SK-N-SH (cell line): ENCODE results near the gene TLE6. TPM values are rescaled to one million over a fixed set of nuclear protein-coding genes. Genes with fewer than 3 reads are reported as not detected.

Experiments
- CTCF ChIA-PET: fragments of 300-600, 350-600 bp; formaldehyde crosslinking; extraction: SDS; loops from one replicate; lab custom pipeline; 2021; lab: Yijun Ruan, JAX
- POLR2A ChIA-PET: fragments of 350-600 bp; sonication (Branson Sonifier 250); formaldehyde crosslinking; extraction: SDS; loops from one replicate; lab custom pipeline; 2020; ENCODE audit warnings: antibody characterized with exemption, inconsistent platforms; lab: Yijun Ruan, JAX
- DNase-seq: peaks from one replicate; pipeline ENCODE4 v3.0.0; 2012
- H2AFZ ChIP-seq: fragments of 200-600 bp; sonication (generic); 2 replicates; pipeline ENCODE4 v1.8.1; 2016; ENCODE audit warnings: antibody characterized with exemption, mild to moderate bottlenecking, low read depth
- H3F3A ChIP-seq: fragments of 200-600 bp; sonication (generic); replicated peaks from 2 replicates; pipeline ENCODE3; 2016; ENCODE audit warnings: antibody characterized with exemption, mild to moderate bottlenecking; ENCODE audit not compliant: insufficient read depth
- H3K27ac ChIP-seq, 2 experiments: fragments of 200-500 bp in 1 of 2; fragments of 200-600 bp in 1 of 2; sonication (Bioruptor generic) in 1 of 2; sonication (generic), shearing (Covaris generic) in 1 of 2; 2 replicates each; pipeline versions ENCODE4 v1.5.1 to v1.6.1; 2014 to 2016; ENCODE audit warnings: low read depth in 2 of 2, inconsistent platforms in 1 of 2, low read length in 1 of 2, mild to moderate bottlenecking in 1 of 2, mixed read lengths in 1 of 2
- H3K27me3 ChIP-seq: fragments of 200-600 bp; sonication (generic), shearing (Covaris generic); 2 replicates; pipeline ENCODE4 v1.6.1; 2016; ENCODE audit warnings: mixed run types; ENCODE audit not compliant: insufficient read depth
- H3K36me3 ChIP-seq, 2 experiments: fragments of 200-500 bp in 1 of 2; fragments of 200-600 bp in 1 of 2; sonication (Bioruptor generic) in 1 of 2; sonication (generic) in 1 of 2; replicated peaks in 1 of 2; 2 replicates each; pipeline versions ENCODE3 to v1.5.1; 2014 to 2016; ENCODE audit warnings: low read length in 1 of 2, mild to moderate bottlenecking in 1 of 2; ENCODE audit not compliant: insufficient read depth in 2 of 2, control insufficient read depth in 1 of 2
- H3K4me1 ChIP-seq, 2 experiments: fragments of 200-500 bp in 1 of 2; fragments of 200-600 bp in 1 of 2; sonication (Bioruptor generic) in 1 of 2; sonication (generic), shearing (Covaris generic) in 1 of 2; 2 replicates each; pipeline versions ENCODE4 v1.5.1 to v1.6.1; 2014 to 2016; ENCODE audit warnings: low read depth in 1 of 2, low read length in 1 of 2, mixed run types in 1 of 2; ENCODE audit not compliant: insufficient read depth in 2 of 2, control insufficient read depth in 1 of 2
- H3K4me2 ChIP-seq: fragments of 200-600 bp; sonication (generic), shearing (Covaris generic); 2 replicates; pipeline ENCODE4 v1.6.1; 2017; ENCODE audit warnings: mixed run types
- H3K4me3 ChIP-seq, 2 experiments: fragments of 200-500 bp in 1 of 2; fragments of 200-600 bp in 1 of 2; sonication (Bioruptor generic) in 1 of 2; sonication (generic), shearing (Covaris generic) in 1 of 2; 2 replicates each; pipeline versions ENCODE4 v1.5.1 to v1.8.1; 2014 to 2016; ENCODE audit warnings: low read depth in 2 of 2, inconsistent platforms in 1 of 2, low read length in 1 of 2, mild to moderate bottlenecking in 1 of 2, mixed read lengths in 1 of 2, moderate library complexity in 1 of 2
- H3K79me2 ChIP-seq: fragments of 200-600 bp; sonication (generic); 2 replicates; pipeline ENCODE4 v1.8.1; 2017; ENCODE audit warnings: mild to moderate bottlenecking; ENCODE audit not compliant: insufficient read depth
- H3K9ac ChIP-seq: fragments of 200-600 bp; sonication (generic); 2 replicates; pipeline ENCODE4 v1.6.1; 2017; ENCODE audit warnings: mixed run types
- H3K9me2 ChIP-seq: fragments of 200-600 bp; sonication (generic); 2 replicates; pipeline ENCODE4 v1.6.1; 2017; ENCODE audit warnings: mixed run types
- H3K9me3 ChIP-seq: fragments of 200-600 bp; sonication (generic); 2 replicates; pipeline ENCODE4 v1.6.1; 2017; ENCODE audit warnings: mixed run types, mild to moderate bottlenecking, moderate library complexity
- H4K20me1 ChIP-seq: fragments of 200-600 bp; sonication (generic); 2 replicates; pipeline ENCODE4 v1.6.1; 2017; ENCODE audit warnings: mild to moderate bottlenecking, mixed run types; ENCODE audit not compliant: insufficient read depth
- EP300 ChIP-seq, 2 experiments: IDR thresholded peaks; 2 replicates each; pipeline versions ENCODE4 v1.4.0 to v1.6.1; 2012; ENCODE audit warnings: borderline replicate concordance in 1 of 2, low read depth in 1 of 2, low read length in 1 of 2
- FOSL2 ChIP-seq: IDR thresholded peaks from 2 replicates; pipeline ENCODE4 v1.4.0; 2012; ENCODE audit warnings: low read depth, mild to moderate bottlenecking, moderate library complexity, borderline replicate concordance
- FOXJ3 ChIP-seq: sonication (generic); formaldehyde crosslinking; IDR thresholded peaks from 2 replicates; pipeline ENCODE4 v1.5.1; 2020; ENCODE audit warnings: mild to moderate bottlenecking, missing genetic modification reagents
- GABPA ChIP-seq: IDR thresholded peaks from 2 replicates; pipeline ENCODE4 v1.4.0; 2012; ENCODE audit warnings: low read depth, mild to moderate bottlenecking
- GATA2 ChIP-seq: sonication (generic); formaldehyde crosslinking; IDR thresholded peaks from 2 replicates; pipeline ENCODE4 v1.5.0; 2020; ENCODE audit warnings: mild to moderate bottlenecking, missing genetic modification reagents
- MEF2A ChIP-seq: IDR thresholded peaks from 2 replicates; pipeline ENCODE4 v1.4.0; 2012; ENCODE audit warnings: low read depth, borderline replicate concordance
- MXI1 ChIP-seq: IDR thresholded peaks from 2 replicates; pipeline ENCODE4 v1.6.1; 2012; ENCODE audit warnings: mild to moderate bottlenecking, low read depth, low read length, improper control_type of control experiment
- NFIC ChIP-seq: IDR thresholded peaks from 2 replicates; pipeline ENCODE4 v1.4.0; 2012; ENCODE audit warnings: borderline replicate concordance
- NRF1 ChIP-seq: IDR thresholded peaks from 2 replicates; pipeline ENCODE4 v1.6.1; 2012; ENCODE audit warnings: low read depth, mild to moderate bottlenecking, low read length
- POLR2AphosphoS5 ChIP-seq: IDR thresholded peaks from 2 replicates; pipeline ENCODE4 v1.6.1; 2012; ENCODE audit warnings: low read depth, low read length
- TAF1 ChIP-seq: IDR thresholded peaks from 2 replicates; pipeline ENCODE4 v1.6.1; 2012; ENCODE audit warnings: low read depth, mild to moderate bottlenecking, low read length, moderate library complexity, borderline replicate concordance
- TCF12 ChIP-seq: IDR thresholded peaks from 2 replicates; pipeline ENCODE4 v1.4.0; 2012
- TEAD4 ChIP-seq: IDR thresholded peaks from 2 replicates; pipeline ENCODE4 v1.4.0; 2012; ENCODE audit warnings: mild to moderate bottlenecking, borderline replicate concordance; ENCODE audit not compliant: insufficient read depth
- YY1 ChIP-seq: IDR thresholded peaks from 2 replicates; pipeline ENCODE4 v1.4.0; 2012; ENCODE audit warnings: low read depth, mild to moderate bottlenecking
- WGBS: methylation state at CpG from one replicate; pipeline ENCODE4 v1.1.6; 2017; ENCODE audit warnings: low lambda C conversion rate; 5-methylcytosine and 5-hydroxymethylcytosine counted together
- polyA plus RNA-seq, 3 experiments: library from polyadenylated mRNA; depleted of rRNA; stranded (reverse); fragments of >200 nt; gene quantifications; 2 replicates each; pipeline ENCODE4 v1.2.3, GENCODE V29; 2012
- TF ChIP-seq, protein P1 (sequence below): fragments of 150-350 bp; IDR thresholded peaks from 2 replicates; pipeline ENCODE4 v1.6.1; 2016; ENCODE audit warnings: mild to moderate bottlenecking, low read depth, low read length
- TF ChIP-seq, protein P2 (sequence below): fragments of 200-600 bp; sonication (generic); IDR thresholded peaks from 2 replicates; pipeline ENCODE4 v1.6.1; 2017; ENCODE audit warnings: antibody characterized with exemption, mild to moderate bottlenecking, moderate library complexity
- TF ChIP-seq, protein P3 (sequence below): IDR thresholded peaks from 2 replicates; pipeline ENCODE4 v1.4.0; 2012; ENCODE audit warnings: low read depth
- TF ChIP-seq, protein P4 (sequence below): IDR thresholded peaks from 2 replicates; pipeline ENCODE4 v1.4.0; 2012; ENCODE audit warnings: low read depth, borderline replicate concordance

Gene TLE6
- polyA plus RNA-seq, 1 of the 3 experiments (the other 2 are of a cell fraction): 3.3 TPM

DNA sequence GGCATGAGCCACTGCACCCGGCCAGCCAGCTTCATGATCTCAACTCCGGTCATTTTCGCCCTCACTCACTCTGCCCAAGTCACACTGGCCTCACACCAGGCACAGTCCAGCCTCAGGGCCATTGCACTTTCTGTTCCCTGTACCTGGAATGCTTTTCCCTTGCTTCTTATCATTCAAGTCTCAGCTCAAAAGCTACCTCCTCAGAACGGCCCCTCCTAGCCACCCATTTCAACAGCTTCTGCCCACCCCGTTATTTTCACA, 54.2 kb downstream of the TLE6 start:
- 15% methylated on average over 5 of the region's 5 CpGs for WGBS
- Histone ChIP-seq H3K4me2 (no peak overlapping the region), H3K79me2 (no peaks in the 10 kb centered on the region), H3K9ac (no peak overlapping the region), H4K20me1 (no peaks in the 10 kb centered on the region), H2AFZ (no peak overlapping the region), H3K9me3 (no peaks in the 10 kb centered on the region), H3K27ac (no peak overlapping the region), H3K36me3 (no peaks in the 10 kb centered on the region), H3K27me3 (peaks cover 69% of the 10 kb centered on the region), H3K4me3 (no peak overlapping the region), H3F3A (peaks cover 7% of the 10 kb centered on the region), H3K4me1 (peaks cover 0 to 13% of the 10 kb centered on the region in 2 experiments; a peak in 1 of 4 replicates), H3K9me2 (no peaks in the 10 kb centered on the region)
- TF ChIP-seq, protein P1, sequence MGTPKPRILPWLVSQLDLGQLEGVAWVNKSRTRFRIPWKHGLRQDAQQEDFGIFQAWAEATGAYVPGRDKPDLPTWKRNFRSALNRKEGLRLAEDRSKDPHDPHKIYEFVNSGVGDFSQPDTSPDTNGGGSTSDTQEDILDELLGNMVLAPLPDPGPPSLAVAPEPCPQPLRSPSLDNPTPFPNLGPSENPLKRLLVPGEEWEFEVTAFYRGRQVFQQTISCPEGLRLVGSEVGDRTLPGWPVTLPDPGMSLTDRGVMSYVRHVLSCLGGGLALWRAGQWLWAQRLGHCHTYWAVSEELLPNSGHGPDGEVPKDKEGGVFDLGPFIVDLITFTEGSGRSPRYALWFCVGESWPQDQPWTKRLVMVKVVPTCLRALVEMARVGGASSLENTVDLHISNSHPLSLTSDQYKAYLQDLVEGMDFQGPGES: no peak
- no peak for TF ChIP-seq POLR2AphosphoS5
- TF ChIP-seq MEF2A: no peak
- TF ChIP-seq, protein P2, sequence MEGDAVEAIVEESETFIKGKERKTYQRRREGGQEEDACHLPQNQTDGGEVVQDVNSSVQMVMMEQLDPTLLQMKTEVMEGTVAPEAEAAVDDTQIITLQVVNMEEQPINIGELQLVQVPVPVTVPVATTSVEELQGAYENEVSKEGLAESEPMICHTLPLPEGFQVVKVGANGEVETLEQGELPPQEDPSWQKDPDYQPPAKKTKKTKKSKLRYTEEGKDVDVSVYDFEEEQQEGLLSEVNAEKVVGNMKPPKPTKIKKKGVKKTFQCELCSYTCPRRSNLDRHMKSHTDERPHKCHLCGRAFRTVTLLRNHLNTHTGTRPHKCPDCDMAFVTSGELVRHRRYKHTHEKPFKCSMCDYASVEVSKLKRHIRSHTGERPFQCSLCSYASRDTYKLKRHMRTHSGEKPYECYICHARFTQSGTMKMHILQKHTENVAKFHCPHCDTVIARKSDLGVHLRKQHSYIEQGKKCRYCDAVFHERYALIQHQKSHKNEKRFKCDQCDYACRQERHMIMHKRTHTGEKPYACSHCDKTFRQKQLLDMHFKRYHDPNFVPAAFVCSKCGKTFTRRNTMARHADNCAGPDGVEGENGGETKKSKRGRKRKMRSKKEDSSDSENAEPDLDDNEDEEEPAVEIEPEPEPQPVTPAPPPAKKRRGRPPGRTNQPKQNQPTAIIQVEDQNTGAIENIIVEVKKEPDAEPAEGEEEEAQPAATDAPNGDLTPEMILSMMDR: no peak
- TF ChIP-seq, protein P3, sequence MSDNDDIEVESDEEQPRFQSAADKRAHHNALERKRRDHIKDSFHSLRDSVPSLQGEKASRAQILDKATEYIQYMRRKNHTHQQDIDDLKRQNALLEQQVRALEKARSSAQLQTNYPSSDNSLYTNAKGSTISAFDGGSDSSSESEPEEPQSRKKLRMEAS: no peak
- TF ChIP-seq TAF1: no peak
- TF ChIP-seq NFIC: no peak
- no peak for TF ChIP-seq GATA2 (CRISPR knock-in tag)
- TF ChIP-seq YY1: no peak
- TF ChIP-seq NRF1: no peak
- ChIA-PET CTCF (interaction anchor here (0.7 to 2.1 kb wide), 5 partner anchors 44 to 95 kb away, joined by 3 to 7 read pairs (median 4); no protein-coding TSS in a partner anchor), POLR2A (no interaction called here)
- DNase-seq: no peak

DNA sequence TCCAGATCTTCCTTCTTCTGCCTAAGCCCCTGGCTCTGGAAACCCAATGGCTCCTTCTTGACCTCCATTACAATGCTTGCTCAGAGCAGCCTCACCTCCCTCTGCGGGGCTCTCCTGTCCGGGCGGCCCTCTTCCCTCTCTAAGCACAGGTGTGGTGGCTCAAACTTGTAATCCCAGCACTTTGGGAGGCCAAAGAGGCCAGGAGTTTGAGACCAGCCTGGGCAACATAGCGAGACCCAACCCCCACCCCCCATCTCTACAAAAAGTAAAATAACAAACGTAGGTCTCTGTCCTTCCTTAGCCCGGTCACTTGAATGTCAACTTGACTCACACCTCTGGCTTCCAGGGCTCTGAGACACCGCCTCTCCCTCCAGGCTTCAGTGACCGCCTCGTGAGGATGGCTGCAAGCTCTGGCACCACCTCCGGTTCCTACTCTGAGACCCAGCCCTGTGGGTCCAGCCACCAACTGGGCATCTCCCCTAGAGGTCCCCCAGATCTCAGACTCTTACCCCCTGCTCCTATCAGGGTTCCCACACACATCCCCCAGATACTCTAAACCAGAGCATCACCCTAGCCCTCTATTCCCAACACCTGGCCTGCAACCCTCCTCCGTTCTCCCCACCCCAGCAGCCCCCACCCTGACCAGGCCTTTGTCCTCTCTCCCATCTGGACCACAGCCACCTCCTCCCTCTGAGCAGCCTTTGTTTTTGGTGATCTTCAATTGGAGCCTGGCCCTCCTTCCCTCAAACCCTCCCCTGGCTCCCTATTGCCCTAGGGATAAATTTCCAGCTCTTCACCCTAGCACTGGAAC, 56.4 kb downstream of the TLE6 start:
- POLR2A ChIA-PET: interaction anchor here (3.4 kb wide), 1 partner anchor 50 kb away, joined by 21 read pairs; no protein-coding TSS in a partner anchor
- TF ChIP-seq NFIC (no peak), TCF12 (no peak), MXI1 (no peak), EP300 (IDR thresholded peaks at IDR 0.05; ENCODE audit: borderline replicate concordance in 1 of 2, low read depth in 1 of 2, low read length in 1 of 2) (no peak), FOXJ3 (CRISPR knock-in tag) (no peak), NRF1 (no peak), GABPA (no peak), TEAD4 (no peak), FOSL2 (no peak), POLR2AphosphoS5 (no peak), TAF1 (no peak), GATA2 (CRISPR knock-in tag) (no peak)
- TF ChIP-seq, protein P4, sequence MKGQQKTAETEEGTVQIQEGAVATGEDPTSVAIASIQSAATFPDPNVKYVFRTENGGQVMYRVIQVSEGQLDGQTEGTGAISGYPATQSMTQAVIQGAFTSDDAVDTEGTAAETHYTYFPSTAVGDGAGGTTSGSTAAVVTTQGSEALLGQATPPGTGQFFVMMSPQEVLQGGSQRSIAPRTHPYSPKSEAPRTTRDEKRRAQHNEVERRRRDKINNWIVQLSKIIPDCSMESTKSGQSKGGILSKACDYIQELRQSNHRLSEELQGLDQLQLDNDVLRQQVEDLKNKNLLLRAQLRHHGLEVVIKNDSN: no peak
- TF ChIP-seq, protein P2: no peak

More for the DNA sequence above, 56.4 kb downstream of the TLE6 start:
- no peak overlapping the region for H2AFZ ChIP-seq
- no peaks in the 10 kb centered on the region for H3K36me3 ChIP-seq
- H4K20me1 ChIP-seq: no peaks in the 10 kb centered on the region
- H3K4me2 ChIP-seq: no peak overlapping the region
- CTCF ChIA-PET: interaction anchor here (1.1 to 3.5 kb wide), 3 partner anchors 28 to 78 kb away, joined by 3 to 20 read pairs (median 17); partner anchors contain the start of genes TLE5 and TLE6
- H3K27ac ChIP-seq: no peak overlapping the region
- no peaks in the 10 kb centered on the region for H3K9me2 ChIP-seq
- no peaks in the 10 kb centered on the region for H3K9me3 ChIP-seq
- no peak for DNase-seq
- H3K9ac ChIP-seq: no peak overlapping the region
- no peaks in the 10 kb centered on the region for H3K79me2 ChIP-seq
- H3K27me3 ChIP-seq: peaks cover 46% of the 10 kb centered on the region
- WGBS: 51% methylated on average over 10 of the region's 11 CpGs
- peaks cover 0 to 14% of the 10 kb centered on the region in 2 experiments; a peak in 1 of 4 replicates for H3K4me1 ChIP-seq
- peaks cover 13% of the 10 kb centered on the region for H3F3A ChIP-seq
- H3K4me3 ChIP-seq: no peak overlapping the region
